HCT116 (cell line): ENCODE data around the gene APBA1.

Experiments
- ATF3 ChIP-seq: IDR thresholded peaks from 2 replicates; pipeline ENCODE4 v1.6.1; 2012
- CBX3 ChIP-seq: IDR thresholded peaks from 2 replicates; pipeline ENCODE4 v1.6.1; 2012; ENCODE audit warnings: low read depth
- ELF1 ChIP-seq: IDR thresholded peaks from 2 replicates; pipeline ENCODE4 v1.6.1; 2012; ENCODE audit warnings: low read depth, borderline replicate concordance
- EZH2 ChIP-seq: fragments of 200-600 bp; sonication (generic); IDR thresholded peaks from 2 replicates; pipeline ENCODE4 v1.6.1; 2017; ENCODE audit warnings: antibody characterized with exemption, mixed run types
- POLR2A ChIP-seq: IDR thresholded peaks from 2 replicates; pipeline ENCODE4 v1.7.0; 2011; ENCODE audit warnings: borderline replicate concordance; ENCODE audit not compliant: insufficient read depth, insufficient read length; ENCODE audit errors: extremely low read depth
- RAD21 ChIP-seq: IDR thresholded peaks from 2 replicates; pipeline ENCODE4 v1.6.1; 2012; ENCODE audit warnings: low read depth, mild to moderate bottlenecking
- TF ChIP-seq, protein P1 (sequence below), 3 experiments: fragments of 200-600 bp in 1 of 3; sonication (generic) in 1 of 3; IDR thresholded peaks in 2 of 3; conservative IDR thresholded peaks in 1 of 3; 2 replicates each; pipeline ENCODE4 v1.5.1; 2012 to 2017; ENCODE audit warnings: low read depth in 2 of 3, low read length in 2 of 3, antibody characterized with exemption in 1 of 3, borderline replicate concordance in 1 of 3, control low read depth in 1 of 3, mild to moderate bottlenecking in 1 of 3, mixed read lengths in 1 of 3, mixed run types in 1 of 3, moderate library complexity in 1 of 3; ENCODE audit not compliant: insufficient read depth in 1 of 3
- TF ChIP-seq, protein P2 (sequence below): IDR thresholded peaks from 2 replicates; pipeline ENCODE4 v1.6.1; 2012
- TF ChIP-seq, protein P3 (sequence below): IDR thresholded peaks from 2 replicates; pipeline ENCODE4 v1.6.1; 2012; ENCODE audit warnings: low read depth

DNA sequence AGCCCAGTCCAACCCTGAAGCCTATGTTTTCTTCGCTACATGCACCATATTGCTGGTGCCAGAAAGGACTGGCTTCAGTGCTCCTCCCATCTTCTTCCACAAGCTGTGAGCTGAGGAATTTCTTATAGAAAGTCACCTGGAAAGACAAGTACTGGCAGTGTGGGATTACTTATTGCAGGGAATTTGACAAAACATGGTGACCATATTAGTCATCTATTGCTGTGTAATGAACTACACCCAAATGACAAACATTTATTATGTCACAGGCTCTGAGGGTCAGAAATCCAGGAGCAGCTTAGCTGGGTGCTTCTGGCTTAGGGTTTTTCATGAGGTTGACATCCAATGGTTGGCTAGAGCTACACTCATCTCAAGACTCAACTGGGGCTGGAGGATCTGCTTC, 271.7 kb downstream of the APBA1 start:
- TF ChIP-seq, protein P1, sequence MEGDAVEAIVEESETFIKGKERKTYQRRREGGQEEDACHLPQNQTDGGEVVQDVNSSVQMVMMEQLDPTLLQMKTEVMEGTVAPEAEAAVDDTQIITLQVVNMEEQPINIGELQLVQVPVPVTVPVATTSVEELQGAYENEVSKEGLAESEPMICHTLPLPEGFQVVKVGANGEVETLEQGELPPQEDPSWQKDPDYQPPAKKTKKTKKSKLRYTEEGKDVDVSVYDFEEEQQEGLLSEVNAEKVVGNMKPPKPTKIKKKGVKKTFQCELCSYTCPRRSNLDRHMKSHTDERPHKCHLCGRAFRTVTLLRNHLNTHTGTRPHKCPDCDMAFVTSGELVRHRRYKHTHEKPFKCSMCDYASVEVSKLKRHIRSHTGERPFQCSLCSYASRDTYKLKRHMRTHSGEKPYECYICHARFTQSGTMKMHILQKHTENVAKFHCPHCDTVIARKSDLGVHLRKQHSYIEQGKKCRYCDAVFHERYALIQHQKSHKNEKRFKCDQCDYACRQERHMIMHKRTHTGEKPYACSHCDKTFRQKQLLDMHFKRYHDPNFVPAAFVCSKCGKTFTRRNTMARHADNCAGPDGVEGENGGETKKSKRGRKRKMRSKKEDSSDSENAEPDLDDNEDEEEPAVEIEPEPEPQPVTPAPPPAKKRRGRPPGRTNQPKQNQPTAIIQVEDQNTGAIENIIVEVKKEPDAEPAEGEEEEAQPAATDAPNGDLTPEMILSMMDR (IDR thresholded peaks at IDR 0.05 in 2 of 3, conservative IDR thresholded peaks at IDR 0.05 in 1 of 3; ENCODE audit: borderline replicate concordance in 1 of 3, insufficient read depth in 1 of 3, low read depth in 2 of 3, low read length in 2 of 3) = no peak
- TF ChIP-seq POLR2A = no peak
- TF ChIP-seq ELF1 = no peak
- TF ChIP-seq EZH2 = no peak
- TF ChIP-seq, protein P2, sequence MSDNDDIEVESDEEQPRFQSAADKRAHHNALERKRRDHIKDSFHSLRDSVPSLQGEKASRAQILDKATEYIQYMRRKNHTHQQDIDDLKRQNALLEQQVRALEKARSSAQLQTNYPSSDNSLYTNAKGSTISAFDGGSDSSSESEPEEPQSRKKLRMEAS = no peak
- no peak for TF ChIP-seq RAD21
- TF ChIP-seq, protein P3, sequence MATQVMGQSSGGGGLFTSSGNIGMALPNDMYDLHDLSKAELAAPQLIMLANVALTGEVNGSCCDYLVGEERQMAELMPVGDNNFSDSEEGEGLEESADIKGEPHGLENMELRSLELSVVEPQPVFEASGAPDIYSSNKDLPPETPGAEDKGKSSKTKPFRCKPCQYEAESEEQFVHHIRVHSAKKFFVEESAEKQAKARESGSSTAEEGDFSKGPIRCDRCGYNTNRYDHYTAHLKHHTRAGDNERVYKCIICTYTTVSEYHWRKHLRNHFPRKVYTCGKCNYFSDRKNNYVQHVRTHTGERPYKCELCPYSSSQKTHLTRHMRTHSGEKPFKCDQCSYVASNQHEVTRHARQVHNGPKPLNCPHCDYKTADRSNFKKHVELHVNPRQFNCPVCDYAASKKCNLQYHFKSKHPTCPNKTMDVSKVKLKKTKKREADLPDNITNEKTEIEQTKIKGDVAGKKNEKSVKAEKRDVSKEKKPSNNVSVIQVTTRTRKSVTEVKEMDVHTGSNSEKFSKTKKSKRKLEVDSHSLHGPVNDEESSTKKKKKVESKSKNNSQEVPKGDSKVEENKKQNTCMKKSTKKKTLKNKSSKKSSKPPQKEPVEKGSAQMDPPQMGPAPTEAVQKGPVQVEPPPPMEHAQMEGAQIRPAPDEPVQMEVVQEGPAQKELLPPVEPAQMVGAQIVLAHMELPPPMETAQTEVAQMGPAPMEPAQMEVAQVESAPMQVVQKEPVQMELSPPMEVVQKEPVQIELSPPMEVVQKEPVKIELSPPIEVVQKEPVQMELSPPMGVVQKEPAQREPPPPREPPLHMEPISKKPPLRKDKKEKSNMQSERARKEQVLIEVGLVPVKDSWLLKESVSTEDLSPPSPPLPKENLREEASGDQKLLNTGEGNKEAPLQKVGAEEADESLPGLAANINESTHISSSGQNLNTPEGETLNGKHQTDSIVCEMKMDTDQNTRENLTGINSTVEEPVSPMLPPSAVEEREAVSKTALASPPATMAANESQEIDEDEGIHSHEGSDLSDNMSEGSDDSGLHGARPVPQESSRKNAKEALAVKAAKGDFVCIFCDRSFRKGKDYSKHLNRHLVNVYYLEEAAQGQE = no peak
- TF ChIP-seq ATF3 = no peak
- no peak for TF ChIP-seq CBX3
